Neural cell (in vitro differentiated cells): ENCODE measurements around the gene S1PR4. TPM values are rescaled to one million over a fixed set of nuclear protein-coding genes. Genes with fewer than 3 reads are reported as not detected.
A peak's percentile ranks its signal among the peaks of the same experiment; 100 is the strongest.

Experiments used
- H2AFZ ChIP-seq: fragments of 200-600, 300-800 bp; sonication (generic), shearing (Covaris generic); 2 replicates; pipeline ENCODE4 v1.6.0; 2014; ENCODE audit warnings: low read depth, mild to moderate bottlenecking, antibody characterized with exemption, low read length, moderate library complexity
- H3F3A ChIP-seq: fragments of 200-600 bp; shearing (Covaris generic); 2 replicates; pipeline ENCODE4 v1.6.1; 2016; ENCODE audit warnings: mild to moderate bottlenecking, moderate library complexity, mixed read lengths, antibody characterized with exemption, low read length; ENCODE audit not compliant: insufficient read depth, poor library complexity, severe bottlenecking
- H3K27ac ChIP-seq: fragments of 200-600, 300-800 bp; sonication (generic), shearing (Covaris generic); 2 replicates; pipeline ENCODE4 v1.5.1; 2014; ENCODE audit warnings: mild to moderate bottlenecking, low read length, moderate library complexity
- H3K27me3 ChIP-seq: fragments of 300-800, 200-600 bp; sonication (generic), shearing (Covaris generic); 2 replicates; pipeline ENCODE4 v1.6.0; 2014; ENCODE audit warnings: mild to moderate bottlenecking, low read depth, low read length, moderate library complexity; ENCODE audit not compliant: insufficient read depth
- H3K36me3 ChIP-seq: fragments of 300-800, 200-600 bp; sonication (generic), shearing (Covaris generic); 2 replicates; pipeline ENCODE4 v1.5.1; 2014; ENCODE audit warnings: mild to moderate bottlenecking, antibody characterized with exemption, low read length, moderate library complexity; ENCODE audit not compliant: insufficient read depth
- H3K4me2 ChIP-seq: fragments of 300-800, 200-600 bp; sonication (generic), shearing (Covaris generic); 2 replicates; pipeline ENCODE4 v1.6.0; 2014; ENCODE audit warnings: mild to moderate bottlenecking, low read length
- H3K4me3 ChIP-seq: fragments of 300-800, 200-600 bp; sonication (generic), shearing (Covaris generic); 2 replicates; pipeline ENCODE4 v1.5.1; 2014; ENCODE audit warnings: mild to moderate bottlenecking, low read length, moderate library complexity
- H3K79me2 ChIP-seq: fragments of 200-600 bp; shearing (Covaris generic); replicated peaks from 2 replicates; pipeline ENCODE4 v1.6.0; 2014; ENCODE audit warnings: mild to moderate bottlenecking, low read length, moderate library complexity; ENCODE audit not compliant: insufficient read depth
- H3K9ac ChIP-seq: fragments of 300-800, 200-600 bp; sonication (generic), shearing (Covaris generic); 2 replicates; pipeline ENCODE4 v1.6.1; 2016; ENCODE audit warnings: mild to moderate bottlenecking, low read length, mixed read lengths
- H3K9me2 ChIP-seq: fragments of 200-600 bp; shearing (Covaris generic); 2 replicates; pipeline ENCODE4 v1.6.1; 2016; ENCODE audit warnings: mild to moderate bottlenecking, low read length, mixed read lengths; ENCODE audit not compliant: insufficient read depth
- H3K9me3 ChIP-seq: fragments of 200-600, 300-800 bp; sonication (generic), shearing (Covaris generic); 2 replicates; pipeline ENCODE4 v1.6.1; 2016; ENCODE audit warnings: mild to moderate bottlenecking, mixed run types, low read length, moderate library complexity, mixed read lengths
- H4K20me1 ChIP-seq: fragments of 200-600 bp; shearing (Covaris generic); 2 replicates; pipeline ENCODE4 v1.6.1; 2016; ENCODE audit warnings: mild to moderate bottlenecking, mixed run types; ENCODE audit not compliant: insufficient read depth
- CTCF ChIP-seq: fragments of 450-650 bp; IDR thresholded peaks from 2 replicates; pipeline ENCODE4 v1.5.1; 2014; ENCODE audit warnings: antibody characterized with exemption, mild to moderate bottlenecking, moderate library complexity; ENCODE audit not compliant: poor library complexity, severe bottlenecking
- EP300 ChIP-seq: fragments of 450-650 bp; conservative IDR thresholded peaks from 2 replicates; pipeline ENCODE4 v1.6.1; 2014; ENCODE audit warnings: antibody characterized with exemption, mild to moderate bottlenecking, moderate library complexity; ENCODE audit not compliant: poor library complexity, severe bottlenecking
- EZH2 ChIP-seq: fragments of 200-600, 300-800 bp; shearing (Covaris generic), sonication (generic); IDR thresholded peaks from 2 replicates; pipeline ENCODE4 v1.6.1; 2014; ENCODE audit warnings: antibody characterized with exemption, low read length, borderline replicate concordance, mild to moderate bottlenecking; ENCODE audit not compliant: insufficient read depth, poor library complexity, severe bottlenecking
- MXI1 ChIP-seq: fragments of 450-650 bp; conservative IDR thresholded peaks from 2 replicates; pipeline ENCODE4 v1.6.1; 2014; ENCODE audit warnings: antibody characterized with exemption, mild to moderate bottlenecking; ENCODE audit not compliant: poor library complexity, severe bottlenecking
- POLR2AphosphoS5 ChIP-seq: IDR thresholded peaks from 2 replicates; pipeline ENCODE4 v1.6.1; 2012
- RAD21 ChIP-seq: fragments of 450-650 bp; conservative IDR thresholded peaks from 2 replicates; pipeline ENCODE4 v1.6.1; 2014; ENCODE audit warnings: antibody characterized with exemption, mild to moderate bottlenecking, moderate library complexity
- SMC3 ChIP-seq: fragments of 450-650 bp; conservative IDR thresholded peaks from 2 replicates; pipeline ENCODE4 v1.6.1; 2014; ENCODE audit warnings: antibody characterized with exemption, mild to moderate bottlenecking, moderate library complexity; ENCODE audit not compliant: poor library complexity
- TAF1 ChIP-seq: IDR thresholded peaks from 2 replicates; pipeline ENCODE4 v1.6.1; 2012; ENCODE audit warnings: low read depth
- polyA plus RNA-seq: library from polyadenylated mRNA; depleted of rRNA; stranded (reverse); fragments of >200 nt; gene quantifications from 2 replicates; pipeline ENCODE4 v1.2.3, GENCODE V29; 2014
- TF ChIP-seq, protein P1 (sequence below): IDR thresholded peaks from 2 replicates; pipeline ENCODE4 v1.6.1; 2012; ENCODE audit warnings: borderline replicate concordance

Gene S1PR4
- polyA plus RNA-seq, 1 donor from 2014 or later = not detected

- peak overlapping the region; percentile 72 for H3K9ac ChIP-seq
- peaks cover 10% of the 10 kb centered on the region for H3K79me2 ChIP-seq
- peak overlapping the region; percentile 78 for H3K4me2 ChIP-seq
- H3K36me3 ChIP-seq = no peaks in the 10 kb centered on the region
- no peaks in the 10 kb centered on the region for H3K9me2 ChIP-seq
- H3F3A ChIP-seq = no peaks in the 10 kb centered on the region
- H3K9me3 ChIP-seq = no peaks in the 10 kb centered on the region
- no peak for TF ChIP-seq POLR2AphosphoS5
- no peak for TF ChIP-seq CTCF
- TF ChIP-seq MXI1 = no peak
- TF ChIP-seq TAF1 = no peak
- no peak overlapping the region for H3K27ac ChIP-seq
- H4K20me1 ChIP-seq = no peaks in the 10 kb centered on the region
- no peak overlapping the region for H2AFZ ChIP-seq
- peak overlapping the region; percentile 98 for H3K4me3 ChIP-seq
- no peaks in the 10 kb centered on the region for H3K27me3 ChIP-seq
Measured at GRCh38 chr19:3186891-3187661, 8.5 kb downstream of the S1PR4 start.

- TF ChIP-seq POLR2AphosphoS5 = no peak
- no peak for TF ChIP-seq CTCF
- TF ChIP-seq, protein P1, sequence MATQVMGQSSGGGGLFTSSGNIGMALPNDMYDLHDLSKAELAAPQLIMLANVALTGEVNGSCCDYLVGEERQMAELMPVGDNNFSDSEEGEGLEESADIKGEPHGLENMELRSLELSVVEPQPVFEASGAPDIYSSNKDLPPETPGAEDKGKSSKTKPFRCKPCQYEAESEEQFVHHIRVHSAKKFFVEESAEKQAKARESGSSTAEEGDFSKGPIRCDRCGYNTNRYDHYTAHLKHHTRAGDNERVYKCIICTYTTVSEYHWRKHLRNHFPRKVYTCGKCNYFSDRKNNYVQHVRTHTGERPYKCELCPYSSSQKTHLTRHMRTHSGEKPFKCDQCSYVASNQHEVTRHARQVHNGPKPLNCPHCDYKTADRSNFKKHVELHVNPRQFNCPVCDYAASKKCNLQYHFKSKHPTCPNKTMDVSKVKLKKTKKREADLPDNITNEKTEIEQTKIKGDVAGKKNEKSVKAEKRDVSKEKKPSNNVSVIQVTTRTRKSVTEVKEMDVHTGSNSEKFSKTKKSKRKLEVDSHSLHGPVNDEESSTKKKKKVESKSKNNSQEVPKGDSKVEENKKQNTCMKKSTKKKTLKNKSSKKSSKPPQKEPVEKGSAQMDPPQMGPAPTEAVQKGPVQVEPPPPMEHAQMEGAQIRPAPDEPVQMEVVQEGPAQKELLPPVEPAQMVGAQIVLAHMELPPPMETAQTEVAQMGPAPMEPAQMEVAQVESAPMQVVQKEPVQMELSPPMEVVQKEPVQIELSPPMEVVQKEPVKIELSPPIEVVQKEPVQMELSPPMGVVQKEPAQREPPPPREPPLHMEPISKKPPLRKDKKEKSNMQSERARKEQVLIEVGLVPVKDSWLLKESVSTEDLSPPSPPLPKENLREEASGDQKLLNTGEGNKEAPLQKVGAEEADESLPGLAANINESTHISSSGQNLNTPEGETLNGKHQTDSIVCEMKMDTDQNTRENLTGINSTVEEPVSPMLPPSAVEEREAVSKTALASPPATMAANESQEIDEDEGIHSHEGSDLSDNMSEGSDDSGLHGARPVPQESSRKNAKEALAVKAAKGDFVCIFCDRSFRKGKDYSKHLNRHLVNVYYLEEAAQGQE = no peak
- no peak for TF ChIP-seq MXI1
- no peak for TF ChIP-seq SMC3
- TF ChIP-seq EP300 = no peak
- no peak for TF ChIP-seq EZH2
- no peak for TF ChIP-seq RAD21
- no peak for TF ChIP-seq TAF1
- Histone ChIP-seq H3F3A (no peaks in the 10 kb centered on the region), H2AFZ (no peak overlapping the region), H3K4me3 (peak overlapping the region; percentile 98), H3K9ac (no peak overlapping the region), H4K20me1 (no peaks in the 10 kb centered on the region), H3K79me2 (peaks cover 10% of the 10 kb centered on the region), H3K4me2 (no peak overlapping the region), H3K9me2 (no peaks in the 10 kb centered on the region), H3K27ac (no peak overlapping the region), H3K9me3 (no peaks in the 10 kb centered on the region), H3K36me3 (no peaks in the 10 kb centered on the region), H3K27me3 (no peaks in the 10 kb centered on the region)
Measured at GRCh38 chr19:3187662-3188511, 9.3 kb downstream of the S1PR4 start.
